NB4 (cell line): ENCODE results near the gene M1AP.

Experiments used
- CTCF ChIP-seq: IDR thresholded peaks from one replicate; pipeline ENCODE4 v1.5.1; 2012; ENCODE audit warnings: low read depth, low read length
- POLR2A ChIP-seq: IDR thresholded peaks from 2 replicates; pipeline ENCODE4 v1.6.1; 2011; ENCODE audit warnings: mild to moderate bottlenecking; ENCODE audit not compliant: insufficient read length; ENCODE audit errors: extremely low read depth

GRCh38 chr2:74679615-74680014, 31.5 kb upstream of the M1AP start:
- TF ChIP-seq CTCF (no peak), POLR2A (no peak)
